Measurements from ENCODE around the gene ATP5F1D. TPM values are rescaled to one million over a fixed set of nuclear protein-coding genes. Genes with fewer than 3 reads are reported as not detected.

Gene ATP5F1D
- total and polyA plus RNA-seq, 2 of the 13 experiments (the other 11 are each of a cell fraction or from before 2014, with no cell fraction given): 39.4 to 78.7 TPM

GRCh38 chr19:1252821-1253513 lies 11.4 kb downstream of the ATP5F1D start (continued):
- no peak for TF ChIP-seq POGK (CRISPR knock-in tag; conservative IDR thresholded peaks at IDR 0.05)
- no peak for TF ChIP-seq ZNF777 (CRISPR knock-in tag; IDR thresholded peaks at IDR 0.05)
- no peak for TF ChIP-seq ZNF512B (CRISPR knock-in tag; IDR thresholded peaks at IDR 0.05; ENCODE audit: borderline replicate concordance)
- TF ChIP-seq ZNF572 (CRISPR knock-in tag; IDR thresholded peaks at IDR 0.05): no peak
- TF ChIP-seq ZNF44 (CRISPR knock-in tag; IDR thresholded peaks at IDR 0.05): no peak
- no peak for TF ChIP-seq RAD21 (CRISPR knock-in tag; IDR thresholded peaks at IDR 0.05)
- TF ChIP-seq ZNF839 (CRISPR knock-in tag; IDR thresholded peaks at IDR 0.05; ENCODE audit: borderline replicate concordance): no peak
- no peak for TF ChIP-seq ZNF841 (CRISPR knock-in tag; IDR thresholded peaks at IDR 0.05; ENCODE audit: borderline replicate concordance)
- TF ChIP-seq ZNF317 (CRISPR knock-in tag; IDR thresholded peaks at IDR 0.05): no peak
- TF ChIP-seq SRSF1 (optimal IDR thresholded peaks at IDR 0.05; ENCODE audit: low read depth, low read length): peak; percentile 13
- TF ChIP-seq KLF6 (CRISPR knock-in tag; IDR thresholded peaks at IDR 0.05): peak; percentile 49; the same call in 1 of the 2 replicates
- TF ChIP-seq ZNF326 (CRISPR knock-in tag; IDR thresholded peaks at IDR 0.05; ENCODE audit: borderline replicate concordance): no peak
- no peak for TF ChIP-seq KDM1A (CRISPR knock-in tag; IDR thresholded peaks at IDR 0.05)
- TF ChIP-seq HOMEZ (CRISPR knock-in tag; IDR thresholded peaks at IDR 0.05; ENCODE audit: low read depth): no peak
- no peak for TF ChIP-seq EEA1 (CRISPR knock-in tag; IDR thresholded peaks at IDR 0.05; ENCODE audit: borderline replicate concordance)
- peak; percentile 15; the same call in 1 of the 2 replicates for TF ChIP-seq MXD3 (CRISPR knock-in tag; IDR thresholded peaks at IDR 0.05)
- no peak for TF ChIP-seq TEAD2 (CRISPR knock-in tag; IDR thresholded peaks at IDR 0.05)
- no peak for TF ChIP-seq ZNF773 (CRISPR knock-in tag; IDR thresholded peaks at IDR 0.05; ENCODE audit: borderline replicate concordance)
- TF ChIP-seq ZNF549 (CRISPR knock-in tag; IDR thresholded peaks at IDR 0.05): no peak
- TF ChIP-seq ZNF780A (CRISPR knock-in tag; IDR thresholded peaks at IDR 0.05): no peak
- no peak for TF ChIP-seq ZMYM2 (CRISPR knock-in tag; IDR thresholded peaks at IDR 0.05)
- no peak for TF ChIP-seq HDAC6 (IDR thresholded peaks at IDR 0.05; ENCODE audit: low read depth, low read length)

Measured in HepG2 (cell line).